ENCODE results near the gene APH1A.

DNA sequence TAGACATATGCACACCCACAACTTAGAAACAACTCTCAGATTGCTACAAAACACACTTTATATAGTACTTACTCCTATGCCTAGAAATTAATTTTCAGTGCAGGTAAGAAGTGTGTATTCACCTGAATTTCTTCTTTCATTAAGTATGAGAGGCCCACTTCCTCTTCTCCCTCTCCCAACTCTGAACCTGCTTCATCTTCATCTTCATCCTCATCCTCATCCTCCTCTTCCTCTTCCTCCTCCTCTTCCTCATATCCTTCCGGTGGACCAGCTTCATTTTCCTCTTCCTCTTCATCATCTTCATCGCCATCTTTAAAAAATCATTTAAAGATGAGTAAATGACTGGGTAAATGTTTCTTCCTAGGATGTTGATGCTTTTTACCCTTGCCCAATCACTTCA lies 42.3 kb downstream of the APH1A start:
- TF ChIP-seq, protein P1, sequence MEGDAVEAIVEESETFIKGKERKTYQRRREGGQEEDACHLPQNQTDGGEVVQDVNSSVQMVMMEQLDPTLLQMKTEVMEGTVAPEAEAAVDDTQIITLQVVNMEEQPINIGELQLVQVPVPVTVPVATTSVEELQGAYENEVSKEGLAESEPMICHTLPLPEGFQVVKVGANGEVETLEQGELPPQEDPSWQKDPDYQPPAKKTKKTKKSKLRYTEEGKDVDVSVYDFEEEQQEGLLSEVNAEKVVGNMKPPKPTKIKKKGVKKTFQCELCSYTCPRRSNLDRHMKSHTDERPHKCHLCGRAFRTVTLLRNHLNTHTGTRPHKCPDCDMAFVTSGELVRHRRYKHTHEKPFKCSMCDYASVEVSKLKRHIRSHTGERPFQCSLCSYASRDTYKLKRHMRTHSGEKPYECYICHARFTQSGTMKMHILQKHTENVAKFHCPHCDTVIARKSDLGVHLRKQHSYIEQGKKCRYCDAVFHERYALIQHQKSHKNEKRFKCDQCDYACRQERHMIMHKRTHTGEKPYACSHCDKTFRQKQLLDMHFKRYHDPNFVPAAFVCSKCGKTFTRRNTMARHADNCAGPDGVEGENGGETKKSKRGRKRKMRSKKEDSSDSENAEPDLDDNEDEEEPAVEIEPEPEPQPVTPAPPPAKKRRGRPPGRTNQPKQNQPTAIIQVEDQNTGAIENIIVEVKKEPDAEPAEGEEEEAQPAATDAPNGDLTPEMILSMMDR (IDR thresholded peaks at IDR 0.05; ENCODE audit: low read length): no peak
- no peak for TF ChIP-seq EZH2 (IDR thresholded peaks at IDR 0.05; ENCODE audit: borderline replicate concordance, low read length)

Measured in OCI-LY1 (cell line).